GM12878 (cell line): ENCODE data around the gene EBP. TPM values are rescaled to one million over a fixed set of nuclear protein-coding genes. Genes with fewer than 3 reads are reported as not detected.

Source experiments
- ATAC-seq: fragments of 200-7000 bp; cut with Tn5 transposase; 3 replicates; pipeline ENCODE4 v1.9.1; 2020; ENCODE audit warnings: mild to moderate bottlenecking, moderate library complexity
- BruUV-seq: library from RNA; stranded (reverse); fragments of 400-500 nt; replicated peaks from 2 replicates; lab custom pipeline; 2021; lab: Mats Ljungman, UMichigan
- CTCF ChIA-PET: fragments of 300-600 bp; sonication (Branson Sonifier 250); formaldehyde crosslinking; extraction: SDS; loops from one replicate; lab custom pipeline; 2021; ENCODE audit warnings: inconsistent platforms; lab: Yijun Ruan, JAX
- POLR2A ChIA-PET: fragments of 350-600 bp; formaldehyde crosslinking; extraction: SDS; loops from one replicate; lab custom pipeline; 2021; ENCODE audit warnings: inconsistent platforms; lab: Charles Lee
- RAD21 ChIA-PET: fragments of 300-600 bp; sonication (Branson Sonifier 250); formaldehyde crosslinking; loops from one replicate; lab custom pipeline; 2023; ENCODE audit warnings: antibody characterized with exemption; ENCODE audit not compliant: unreplicated experiment; lab: Charles Lee
- SMC1A ChIA-PET: fragments of 300-600 bp; sonication (Branson Sonifier 250); formaldehyde crosslinking; loops from one replicate; lab custom pipeline; 2023; ENCODE audit not compliant: unreplicated experiment, uncharacterized antibody; lab: Charles Lee
- DNase-seq: peaks from one replicate; pipeline ENCODE4 v3.0.0-alpha.2; 2011; ENCODE audit warnings: low read depth, low spot score
- FAIRE-seq: peaks from 3 replicates; lab custom pipeline; 2011; peaks lifted over from hg19 to GRCh38; lab: Jason Lieb, UNC
- H2AFZ ChIP-seq: 2 replicates; pipeline ENCODE4 v1.6.0; 2011; ENCODE audit warnings: low read depth, low read length, control low read depth; ENCODE audit not compliant: control insufficient read depth
- H3K27ac ChIP-seq: 2 replicates; pipeline ENCODE4 v1.5.1; 2011; ENCODE audit warnings: control low read depth; ENCODE audit not compliant: control insufficient read depth, insufficient read depth
- H3K27me3 ChIP-seq, 2 experiments: replicated peaks in 1 of 2; 2 replicates each; pipeline versions ENCODE4 v1.6.0 to v1.6.1; 2011; ENCODE audit warnings: low read length in 1 of 2; ENCODE audit not compliant: control insufficient read depth in 2 of 2, insufficient read depth in 2 of 2
- H3K36me3 ChIP-seq, 2 experiments: 2 replicates each; pipeline ENCODE4 v1.5.1; 2011; ENCODE audit warnings: low read length in 1 of 2; ENCODE audit not compliant: control insufficient read depth in 2 of 2, insufficient read depth in 2 of 2
- H3K4me1 ChIP-seq: 2 replicates; pipeline ENCODE4 v1.6.1; 2011; ENCODE audit warnings: mild to moderate bottlenecking, low read length, moderate library complexity, mixed read lengths; ENCODE audit not compliant: control insufficient read depth, insufficient read depth
- H3K4me2 ChIP-seq: 2 replicates; pipeline ENCODE4 v1.6.0; 2011; ENCODE audit warnings: control low read depth; ENCODE audit not compliant: control insufficient read depth, insufficient read depth
- H3K4me3 ChIP-seq: fragments of 200-600 bp; sonication (generic); 2 replicates; pipeline ENCODE4 v1.5.1; 2016
- H3K79me2 ChIP-seq: 2 replicates; pipeline ENCODE4 v1.6.0; 2011; ENCODE audit warnings: low read length; ENCODE audit not compliant: control insufficient read depth, insufficient read depth
- H3K9ac ChIP-seq: 2 replicates; pipeline ENCODE4 v1.8.0; 2011; ENCODE audit warnings: low read length, control low read depth, mixed read lengths; ENCODE audit not compliant: control insufficient read depth, insufficient read depth
- H3K9me3 ChIP-seq: replicated peaks from 3 replicates; pipeline ENCODE4 v1.5.1; 2011; ENCODE audit warnings: mild to moderate bottlenecking, low read length; ENCODE audit not compliant: control insufficient read depth, insufficient read depth
- H4K20me1 ChIP-seq: 2 replicates; pipeline ENCODE4 v1.6.0; 2011; ENCODE audit not compliant: control insufficient read depth, insufficient read depth
- BHLHE40 ChIP-seq, 2 experiments: fragments of 450-650 bp in 1 of 2; IDR thresholded peaks; 2 replicates each; pipeline ENCODE4 v1.6.1; 2011 to 2017; ENCODE audit warnings: low read depth in 2 of 2, borderline replicate concordance in 1 of 2, improper control_type of control experiment in 1 of 2, low read length in 1 of 2, mild to moderate bottlenecking in 1 of 2
- HDGF ChIP-seq: fragments of 450-650 bp; IDR thresholded peaks from 2 replicates; pipeline ENCODE4 v1.6.1; 2016; ENCODE audit warnings: antibody characterized with exemption
- NFIC ChIP-seq: IDR thresholded peaks from 2 replicates; pipeline ENCODE4 v1.6.1; 2012; ENCODE audit warnings: low read depth, mild to moderate bottlenecking, inconsistent platforms, low read length, moderate library complexity
- NR2C1 ChIP-seq: fragments of 450-650 bp; IDR thresholded peaks from 2 replicates; pipeline ENCODE4 v1.6.1; 2017; ENCODE audit warnings: antibody characterized with exemption, mild to moderate bottlenecking, moderate library complexity
- NR2C2 ChIP-seq: IDR thresholded peaks from 2 replicates; pipeline ENCODE4 v1.6.1; 2011; ENCODE audit warnings: borderline replicate concordance, low read depth; ENCODE audit not compliant: control insufficient read depth, insufficient read length
- SMAD1 ChIP-seq: fragments of 450-650 bp; IDR thresholded peaks from 2 replicates; pipeline ENCODE4 v1.6.1; 2018; ENCODE audit warnings: mild to moderate bottlenecking, low read depth; ENCODE audit not compliant: partially characterized antibody
- SREBF1 ChIP-seq: IDR thresholded peaks from 2 replicates; pipeline ENCODE4 v1.6.1; 2012; ENCODE audit warnings: mild to moderate bottlenecking, low read length
- WRNIP1 ChIP-seq: IDR thresholded peaks from 2 replicates; pipeline ENCODE4 v1.6.1; 2011; ENCODE audit warnings: low read depth, low read length, improper control_type of control experiment, borderline replicate concordance
- ZNF622 ChIP-seq: fragments of 450-650 bp; IDR thresholded peaks from 2 replicates; pipeline ENCODE4 v1.6.1; 2017; ENCODE audit warnings: mild to moderate bottlenecking, inconsistent platforms
- WGBS: methylation state at CpG from one replicate; pipeline ENCODE4 v1.1.6; 2016; ENCODE audit warnings: low lambda C conversion rate; ENCODE audit not compliant: insufficient replicate concordance, insufficient coverage; ENCODE audit errors: missing lambda C conversion rate; 5-methylcytosine and 5-hydroxymethylcytosine counted together
- in situ Hi-C: fragments of 300-500 bp; cut with MboI; formaldehyde crosslinking; loops from 9 replicates; pipeline ENCODE4 v1.14.3; 2018; ENCODE audit warnings: mixed read lengths
- intact Hi-C: fragments of 100-400 bp; cut with micrococcal nuclease; formaldehyde crosslinking; loops from one replicate; pipeline ENCODE4 v1.14.2; 2022; ENCODE audit not compliant: unreplicated experiment
- polyA plus RNA-seq, 11 experiments: library from polyadenylated mRNA; depleted of rRNA in 4 of 11; unstranded in 6 of 11; stranded (reverse) in 5 of 11; fragments of >200 nt; fragmentation: Nextera tagmentation in 4 of 11; fragmentation: Illumina TruSeq in 1 of 11; extraction: Ambion mirVana in 4 of 11; extraction: Trizol in 1 of 11; gene quantifications; 1 replicate in 1 of 11; 2 replicates in 10 of 11; pipeline versions ENCODE4 v1.2.1 to v1.2.3, GENCODE V29; 2011 to 2016; ENCODE audit warnings: inconsistent platforms in 2 of 11, missing spikeins in 2 of 11, low read depth in 1 of 11
- total RNA-seq, 4 experiments: library from RNA; depleted of rRNA in 3 of 4; stranded (reverse); fragments of >200 nt in 3 of 4; fragmentation: Illumina TruSeq in 1 of 4; extraction: Trizol in 1 of 4; gene quantifications; 2 replicates each; pipeline versions ENCODE4 v1.2.1 to v1.2.3, GENCODE V29; 2013 to 2021
- TF ChIP-seq, protein P1 (sequence below): IDR thresholded peaks from 2 replicates; pipeline ENCODE4 v1.6.1; 2011; ENCODE audit warnings: mild to moderate bottlenecking, low read depth, low read length, moderate library complexity; ENCODE audit not compliant: insufficient replicate concordance
- TF ChIP-seq, protein P2 (sequence below): fragments of 450-650 bp; IDR thresholded peaks from 2 replicates; pipeline ENCODE4 v1.6.1; 2018; ENCODE audit warnings: borderline replicate concordance, mild to moderate bottlenecking; ENCODE audit not compliant: partially characterized antibody
- TF ChIP-seq, protein P3 (sequence below): fragments of 450-650 bp; IDR thresholded peaks from 2 replicates; pipeline ENCODE4 v1.6.1; 2014; ENCODE audit warnings: mild to moderate bottlenecking

Gene EBP
- total and polyA plus RNA-seq, 10 of the 15 experiments (the other 5 are each of a cell fraction or from before 2014, with no cell fraction given) = 125 to 628 (median 180) TPM

DNA sequence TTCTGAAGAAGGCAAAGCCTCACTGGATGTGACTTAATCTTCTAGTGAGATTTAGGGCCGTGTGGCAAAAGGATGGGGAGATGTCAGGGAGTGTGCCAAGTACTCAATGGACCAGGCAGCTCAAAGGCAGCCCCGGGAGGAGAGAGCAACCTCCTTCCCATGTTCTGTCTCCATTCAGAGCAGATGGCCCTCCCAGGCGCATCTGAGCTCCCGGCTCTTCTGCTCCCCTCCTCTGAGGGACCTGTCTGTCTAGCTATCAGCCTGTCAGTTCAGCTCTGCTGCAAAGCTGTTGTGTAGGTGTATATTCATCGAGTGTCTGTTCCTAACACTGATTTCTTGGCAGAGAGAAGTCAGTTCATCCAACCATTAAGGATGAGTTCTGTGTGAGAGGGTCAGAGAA lies 23.7 kb upstream of the EBP start:
- FAIRE-seq = no peak
- no peaks in the 10 kb centered on the region for H4K20me1 ChIP-seq
- in situ Hi-C loops = loop anchor here (10.0 kb wide), 1 partner anchor 413 kb away; no protein-coding TSS in a partner anchor
- CTCF ChIA-PET = interaction anchor here (1.6 kb wide), 1 partner anchor 415 kb away, joined by 3 read pairs; no protein-coding TSS in a partner anchor
- POLR2A ChIA-PET = no interaction called here
- no peak overlapping the region for H3K9ac ChIP-seq
- H3K4me3 ChIP-seq = no peak overlapping the region
- no peak for ATAC-seq
- no peaks in the 10 kb centered on the region for H3K79me2 ChIP-seq
- no peaks in the 10 kb centered on the region for H3K36me3 ChIP-seq
- no peak overlapping the region for H3K4me2 ChIP-seq
- BruUV-seq = no TSS peak
- WGBS = 19% methylated on average over 4 of the region's 5 CpGs
- no peaks in the 10 kb centered on the region for H3K27me3 ChIP-seq
- H3K9me3 ChIP-seq = no peaks in the 10 kb centered on the region
- TF ChIP-seq NR2C2 (no peak), ZNF622 (no peak)
- TF ChIP-seq, protein P1, sequence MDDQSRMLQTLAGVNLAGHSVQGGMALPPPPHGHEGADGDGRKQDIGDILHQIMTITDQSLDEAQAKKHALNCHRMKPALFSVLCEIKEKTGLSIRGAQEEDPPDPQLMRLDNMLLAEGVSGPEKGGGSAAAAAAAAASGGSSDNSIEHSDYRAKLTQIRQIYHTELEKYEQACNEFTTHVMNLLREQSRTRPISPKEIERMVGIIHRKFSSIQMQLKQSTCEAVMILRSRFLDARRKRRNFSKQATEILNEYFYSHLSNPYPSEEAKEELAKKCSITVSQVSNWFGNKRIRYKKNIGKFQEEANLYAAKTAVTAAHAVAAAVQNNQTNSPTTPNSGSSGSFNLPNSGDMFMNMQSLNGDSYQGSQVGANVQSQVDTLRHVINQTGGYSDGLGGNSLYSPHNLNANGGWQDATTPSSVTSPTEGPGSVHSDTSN = no peak
- TF ChIP-seq, all 136 proteins: peak for 0
- Histone ChIP-seq H3K4me1 (no peaks in the 10 kb centered on the region), H2AFZ (no peak overlapping the region), H3K27ac (no peak overlapping the region)
- no peak for DNase-seq
- intact Hi-C loops = no loop called here
- ChIA-PET SMC1A (no interaction called here), RAD21 (no interaction called here)

DNA sequence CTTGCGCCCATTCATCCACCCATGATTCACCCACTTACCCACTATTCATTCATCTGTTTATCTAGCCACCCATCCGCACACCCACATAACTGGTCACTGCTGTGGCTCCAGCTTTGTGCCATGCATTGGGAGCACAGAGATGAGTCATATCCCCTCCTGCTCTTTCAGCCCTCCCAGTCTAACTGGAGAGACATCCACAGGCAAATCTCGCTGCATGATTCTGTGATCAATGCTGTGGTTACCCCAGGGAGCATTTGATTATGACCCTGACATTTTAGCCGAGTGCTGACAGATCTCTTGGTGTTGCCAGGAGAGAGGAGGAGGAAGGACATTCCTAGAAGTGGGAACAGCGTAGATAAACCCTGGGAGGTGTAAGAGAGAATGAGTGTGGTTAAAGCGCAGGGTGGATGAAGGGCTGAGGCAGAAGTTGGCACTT lies 23.2 kb upstream of the EBP start:
- ATAC-seq = no peak
- in situ Hi-C loops = loop anchor here (10.0 kb wide), 1 partner anchor 414 kb away; no protein-coding TSS in a partner anchor
- no peak for FAIRE-seq
- TF ChIP-seq NFIC = no peak
- TF ChIP-seq NR2C1 = no peak
- TF ChIP-seq SMAD1 = no peak
- TF ChIP-seq, protein P2, sequence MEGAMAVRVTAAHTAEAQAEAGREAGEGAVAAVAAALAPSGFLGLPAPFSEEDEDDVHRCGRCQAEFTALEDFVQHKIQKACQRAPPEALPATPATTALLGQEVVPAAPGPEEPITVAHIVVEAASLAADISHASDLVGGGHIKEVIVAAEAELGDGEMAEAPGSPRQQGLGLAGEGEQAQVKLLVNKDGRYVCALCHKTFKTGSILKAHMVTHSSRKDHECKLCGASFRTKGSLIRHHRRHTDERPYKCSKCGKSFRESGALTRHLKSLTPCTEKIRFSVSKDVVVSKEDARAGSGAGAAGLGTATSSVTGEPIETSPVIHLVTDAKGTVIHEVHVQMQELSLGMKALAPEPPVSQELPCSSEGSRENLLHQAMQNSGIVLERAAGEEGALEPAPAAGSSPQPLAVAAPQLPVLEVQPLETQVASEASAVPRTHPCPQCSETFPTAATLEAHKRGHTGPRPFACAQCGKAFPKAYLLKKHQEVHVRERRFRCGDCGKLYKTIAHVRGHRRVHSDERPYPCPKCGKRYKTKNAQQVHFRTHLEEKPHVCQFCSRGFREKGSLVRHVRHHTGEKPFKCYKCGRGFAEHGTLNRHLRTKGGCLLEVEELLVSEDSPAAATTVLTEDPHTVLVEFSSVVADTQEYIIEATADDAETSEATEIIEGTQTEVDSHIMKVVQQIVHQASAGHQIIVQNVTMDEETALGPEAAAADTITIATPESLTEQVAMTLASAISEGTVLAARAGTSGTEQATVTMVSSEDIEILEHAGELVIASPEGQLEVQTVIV = no peak
- no peak for TF ChIP-seq WRNIP1
- TF ChIP-seq, protein P3, sequence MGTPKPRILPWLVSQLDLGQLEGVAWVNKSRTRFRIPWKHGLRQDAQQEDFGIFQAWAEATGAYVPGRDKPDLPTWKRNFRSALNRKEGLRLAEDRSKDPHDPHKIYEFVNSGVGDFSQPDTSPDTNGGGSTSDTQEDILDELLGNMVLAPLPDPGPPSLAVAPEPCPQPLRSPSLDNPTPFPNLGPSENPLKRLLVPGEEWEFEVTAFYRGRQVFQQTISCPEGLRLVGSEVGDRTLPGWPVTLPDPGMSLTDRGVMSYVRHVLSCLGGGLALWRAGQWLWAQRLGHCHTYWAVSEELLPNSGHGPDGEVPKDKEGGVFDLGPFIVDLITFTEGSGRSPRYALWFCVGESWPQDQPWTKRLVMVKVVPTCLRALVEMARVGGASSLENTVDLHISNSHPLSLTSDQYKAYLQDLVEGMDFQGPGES = no peak
- no peak for TF ChIP-seq BHLHE40 (IDR thresholded peaks at IDR 0.05; ENCODE audit: borderline replicate concordance in 1 of 2, low read depth in 2 of 2, low read length in 1 of 2)
- TF ChIP-seq HDGF = no peak
- no peak for TF ChIP-seq SREBF1

More for the DNA sequence above, 23.2 kb upstream of the EBP start:
- 49% methylated on average over 6 of the region's 6 CpGs for WGBS
- POLR2A ChIA-PET = no interaction called here
- no peaks in the 10 kb centered on the region for H3K27me3 ChIP-seq
- RAD21 ChIA-PET = no interaction called here
- no peak overlapping the region for H3K9ac ChIP-seq
- DNase-seq = no peak
- no peak overlapping the region for H2AFZ ChIP-seq
- intact Hi-C loops = no loop called here
- H3K4me1 ChIP-seq = no peaks in the 10 kb centered on the region
- H3K79me2 ChIP-seq = no peaks in the 10 kb centered on the region
- SMC1A ChIA-PET = no interaction called here
- H4K20me1 ChIP-seq = no peaks in the 10 kb centered on the region
- no peak overlapping the region for H3K4me3 ChIP-seq
- BruUV-seq = no TSS peak
- H3K9me3 ChIP-seq = no peaks in the 10 kb centered on the region
- H3K27ac ChIP-seq = no peak overlapping the region
- CTCF ChIA-PET = interaction anchor here (1.6 kb wide), 1 partner anchor 415 kb away, joined by 3 read pairs; no protein-coding TSS in a partner anchor
- H3K36me3 ChIP-seq = no peaks in the 10 kb centered on the region
- no peak overlapping the region for H3K4me2 ChIP-seq
